Measurements from ENCODE around the gene PNPLA1. TPM values are rescaled to one million over a fixed set of nuclear protein-coding genes. Genes with fewer than 3 reads are reported as not detected.

The PNPLA1 gene
- total and polyA plus RNA-seq, 2 experiments from 2014 or later, result not detected

- no peak for TF ChIP-seq CTCF (IDR thresholded peaks at IDR 0.05; ENCODE audit: low read depth, low read length)
- H3K4me1 ChIP-seq (ENCODE audit: low read depth), result no peaks in the 10 kb centered on the region
Measured at GRCh38 chr6:36309900-36310299, 40.0 kb downstream of the PNPLA1 start.

GRCh38 chr6:36312854-36313648 is 43.2 kb downstream of the PNPLA1 start:
- Histone ChIP-seq H3K9me3 (ENCODE audit: low read depth) (no peaks in the 10 kb centered on the region), H3K4me1 (ENCODE audit: low read depth) (no peaks in the 10 kb centered on the region), H3K27me3 (no peaks in the 10 kb centered on the region), H3K36me3 (no peaks in the 10 kb centered on the region), H3K4me3 (no peak overlapping the region), H3K27ac (no peak overlapping the region)
- no peak for TF ChIP-seq CTCF (IDR thresholded peaks at IDR 0.05; ENCODE audit: low read depth, low read length)
- peak in 1 of 2 donors; percentile 35 for DNase-seq (ENCODE audit: low read depth in 1 of 2, low spot score in 1 of 2)

More at GRCh38 chr6:36309900-36310299, 40.0 kb downstream of the PNPLA1 start:
- no peak overlapping the region for H3K4me3 ChIP-seq
- DNase-seq (ENCODE audit: low read depth in 1 of 2, low spot score in 1 of 2), result no peak
- no peaks in the 10 kb centered on the region for H3K27me3 ChIP-seq
- H3K36me3 ChIP-seq, result no peaks in the 10 kb centered on the region
- no peaks in the 10 kb centered on the region for H3K9me3 ChIP-seq (ENCODE audit: low read depth)
- H3K27ac ChIP-seq, result no peak overlapping the region

GRCh38 chr6:36313649-36313936 is 43.7 kb downstream of the PNPLA1 start:
- H3K27ac ChIP-seq, result no peak overlapping the region
- DNase-seq (ENCODE audit: low read depth in 1 of 2, low spot score in 1 of 2), result no peak
- TF ChIP-seq CTCF (IDR thresholded peaks at IDR 0.05; ENCODE audit: low read depth, low read length), result no peak
- H3K9me3 ChIP-seq (ENCODE audit: low read depth), result no peaks in the 10 kb centered on the region
- H3K36me3 ChIP-seq, result no peaks in the 10 kb centered on the region
- H3K4me3 ChIP-seq, result no peak overlapping the region
- no peaks in the 10 kb centered on the region for H3K4me1 ChIP-seq (ENCODE audit: low read depth)
- no peaks in the 10 kb centered on the region for H3K27me3 ChIP-seq

- no peaks in the 10 kb centered on the region for H3K4me1 ChIP-seq (ENCODE audit: low read depth)
- DNase-seq (ENCODE audit: low read depth in 1 of 2, low spot score in 1 of 2), result peak; percentile 30 to 53
- TF ChIP-seq CTCF (IDR thresholded peaks at IDR 0.05; ENCODE audit: low read depth, low read length), result no peak
- H3K4me3 ChIP-seq, result no peak overlapping the region
- H3K27me3 ChIP-seq, result no peaks in the 10 kb centered on the region
- H3K9me3 ChIP-seq (ENCODE audit: low read depth), result no peaks in the 10 kb centered on the region
- H3K36me3 ChIP-seq, result no peaks in the 10 kb centered on the region
- no peak overlapping the region for H3K27ac ChIP-seq
Measured at GRCh38 chr6:36314221-36315014, 44.6 kb downstream of the PNPLA1 start.

- H3K27ac ChIP-seq, result no peak overlapping the region
- no peaks in the 10 kb centered on the region for H3K27me3 ChIP-seq
- H3K36me3 ChIP-seq, result no peaks in the 10 kb centered on the region
- no peaks in the 10 kb centered on the region for H3K9me3 ChIP-seq (ENCODE audit: low read depth)
- DNase-seq (ENCODE audit: low read depth in 1 of 2, low spot score in 1 of 2), result no peak
- TF ChIP-seq CTCF (IDR thresholded peaks at IDR 0.05; ENCODE audit: low read depth, low read length), result no peak
- no peak overlapping the region for H3K4me3 ChIP-seq
- H3K4me1 ChIP-seq (ENCODE audit: low read depth), result no peaks in the 10 kb centered on the region
Measured at GRCh38 chr6:36315921-36316320, 46.1 kb downstream of the PNPLA1 start.
